ENCODE results near the gene VIT. TPM values are rescaled to one million over a fixed set of nuclear protein-coding genes. Genes with fewer than 3 reads are reported as not detected.

The VIT gene
- total RNA-seq, 1 experiment from 2014 or later, result not detected

- H3K79me2 ChIP-seq (ENCODE audit: low read length), result no peaks in the 10 kb centered on the region
- DNase-seq, result no peak
- no peak overlapping the region for H2AFZ ChIP-seq (ENCODE audit: low read length)
- no peaks in the 10 kb centered on the region for H4K20me1 ChIP-seq (ENCODE audit: low read length)
- intact Hi-C loops (cut with micrococcal nuclease), result loop anchor here (10.0 kb wide), 2 partner anchors 107 to 703 kb away; no protein-coding TSS in a partner anchor
- BruUV-seq (replicated peaks), result no TSS peak
- no peaks in the 10 kb centered on the region for H3K36me3 ChIP-seq (ENCODE audit: low read depth, low read length)
- no peaks in the 10 kb centered on the region for H3K27me3 ChIP-seq (ENCODE audit: low read length)
- no peak for TF ChIP-seq EZH2 (IDR thresholded peaks at IDR 0.05; ENCODE audit: low read length, unreplicated experiment)
- TF ChIP-seq EZH2phosphoT487 (IDR thresholded peaks at IDR 0.05; ENCODE audit: borderline replicate concordance, low read length), result no peak
- no peak for TF ChIP-seq CTCF (conservative IDR thresholded peaks at IDR 0.05; ENCODE audit: low read depth, low read length)
- ATAC-seq, result no peak
- H3F3A ChIP-seq (ENCODE audit: low read length, unreplicated experiment), result no peaks in the 10 kb centered on the region
- no peak overlapping the region for H3K4me3 ChIP-seq (ENCODE audit: low read length)
- H3K4me2 ChIP-seq (ENCODE audit: low read length), result no peak overlapping the region
- no peaks in the 10 kb centered on the region for H3K9me2 ChIP-seq (replicated peaks; ENCODE audit: low read length)
- ChIA-PET POLR2A (ENCODE audit: unreplicated experiment) (no interaction called here), CTCF (no interaction called here)
- H3K27ac ChIP-seq (ENCODE audit: low read length), result no peak overlapping the region
- peaks cover 9% of the 10 kb centered on the region; the same call in 1 of the 2 replicates for H3K4me1 ChIP-seq (ENCODE audit: insufficient read depth, low read length)
- H3K9ac ChIP-seq (ENCODE audit: low read length), result no peak overlapping the region
- 0 out of 2 replicates have a peak, but pooled peaks cover 7% of the 10 kb centered on the region for H3K9me3 ChIP-seq (ENCODE audit: low read length)
Observed at GRCh38 chr2:36677386-36677785, 19.1 kb upstream of the VIT start.

GRCh38 chr2:36677996-36678605 lies 18.4 kb upstream of the VIT start:
- peak; percentile 57 for DNase-seq
- Histone ChIP-seq H3K4me1 (ENCODE audit: insufficient read depth, low read length) (peaks cover 9% of the 10 kb centered on the region; the same call in 1 of the 2 replicates), H4K20me1 (ENCODE audit: low read length) (no peaks in the 10 kb centered on the region), H3K4me2 (ENCODE audit: low read length) (no peak overlapping the region), H3K9me3 (ENCODE audit: low read length) (0 out of 2 replicates have a peak, but pooled peaks cover 7% of the 10 kb centered on the region), H3K36me3 (ENCODE audit: low read depth, low read length) (no peaks in the 10 kb centered on the region), H3K4me3 (ENCODE audit: low read length) (no peak overlapping the region), H2AFZ (ENCODE audit: low read length) (no peak overlapping the region), H3K9me2 (replicated peaks; ENCODE audit: low read length) (no peaks in the 10 kb centered on the region), H3K79me2 (ENCODE audit: low read length) (no peaks in the 10 kb centered on the region), H3F3A (ENCODE audit: low read length, unreplicated experiment) (no peaks in the 10 kb centered on the region), H3K27ac (ENCODE audit: low read length) (no peak overlapping the region), H3K27me3 (ENCODE audit: low read length) (no peaks in the 10 kb centered on the region), H3K9ac (ENCODE audit: low read length) (no peak overlapping the region)
- peak; percentile 50 for ATAC-seq
- TF ChIP-seq EZH2phosphoT487 (IDR thresholded peaks at IDR 0.05; ENCODE audit: borderline replicate concordance, low read length), result no peak
- TF ChIP-seq CTCF (conservative IDR thresholded peaks at IDR 0.05; ENCODE audit: low read depth, low read length), result no peak
- TF ChIP-seq EZH2 (IDR thresholded peaks at IDR 0.05; ENCODE audit: low read length, unreplicated experiment), result no peak
- BruUV-seq (replicated peaks), result no TSS peak
- intact Hi-C loops (cut with micrococcal nuclease), result loop anchor here (10.0 kb wide), 2 partner anchors 107 to 703 kb away; no protein-coding TSS in a partner anchor
- ChIA-PET POLR2A (ENCODE audit: unreplicated experiment) (no interaction called here), CTCF (no interaction called here)

- peaks cover 9% of the 10 kb centered on the region; the same call in 1 of the 2 replicates for H3K4me1 ChIP-seq (ENCODE audit: insufficient read depth, low read length)
- H3K9me3 ChIP-seq (ENCODE audit: low read length), result 0 out of 2 replicates have a peak, but pooled peaks cover 7% of the 10 kb centered on the region
- ChIA-PET POLR2A (ENCODE audit: unreplicated experiment) (no interaction called here), CTCF (no interaction called here)
- no peaks in the 10 kb centered on the region for H4K20me1 ChIP-seq (ENCODE audit: low read length)
- no peak overlapping the region for H2AFZ ChIP-seq (ENCODE audit: low read length)
- no peaks in the 10 kb centered on the region for H3F3A ChIP-seq (ENCODE audit: low read length, unreplicated experiment)
- TF ChIP-seq EZH2 (IDR thresholded peaks at IDR 0.05; ENCODE audit: low read length, unreplicated experiment) (no peak), CTCF (conservative IDR thresholded peaks at IDR 0.05; ENCODE audit: low read depth, low read length) (no peak), EZH2phosphoT487 (IDR thresholded peaks at IDR 0.05; ENCODE audit: borderline replicate concordance, low read length) (no peak)
- no peak overlapping the region for H3K4me2 ChIP-seq (ENCODE audit: low read length)
- no peaks in the 10 kb centered on the region for H3K27me3 ChIP-seq (ENCODE audit: low read length)
- no peaks in the 10 kb centered on the region for H3K79me2 ChIP-seq (ENCODE audit: low read length)
- no peaks in the 10 kb centered on the region for H3K36me3 ChIP-seq (ENCODE audit: low read depth, low read length)
- no peak overlapping the region for H3K27ac ChIP-seq (ENCODE audit: low read length)
- H3K4me3 ChIP-seq (ENCODE audit: low read length), result no peak overlapping the region
- H3K9ac ChIP-seq (ENCODE audit: low read length), result no peak overlapping the region
- DNase-seq, result no peak
- H3K9me2 ChIP-seq (replicated peaks; ENCODE audit: low read length), result no peaks in the 10 kb centered on the region
- ATAC-seq, result no peak
- intact Hi-C loops (cut with micrococcal nuclease), result loop anchor here (10.0 kb wide), 2 partner anchors 106 to 704 kb away; no protein-coding TSS in a partner anchor
- no TSS peak for BruUV-seq (replicated peaks)
Observed at GRCh38 chr2:36678856-36679255, 17.7 kb upstream of the VIT start.
